Stimulated activated naive CD4-positive, alpha-beta T cell treated with Interleukin-2 at 50 U/mL for 16 hours (primary cell): ENCODE data around the gene WDPCP.
"Not testable (repeated sequence)": the region's sequence is repeated elsewhere in the genome, so short reads cannot be mapped to it uniquely, and the experiment has no call there.

Experiments used
- DNase-seq: peaks from one replicate; lab custom pipeline; 2025; lab: John Stamatoyannopoulos, UW

The WDPCP gene

DNA sequence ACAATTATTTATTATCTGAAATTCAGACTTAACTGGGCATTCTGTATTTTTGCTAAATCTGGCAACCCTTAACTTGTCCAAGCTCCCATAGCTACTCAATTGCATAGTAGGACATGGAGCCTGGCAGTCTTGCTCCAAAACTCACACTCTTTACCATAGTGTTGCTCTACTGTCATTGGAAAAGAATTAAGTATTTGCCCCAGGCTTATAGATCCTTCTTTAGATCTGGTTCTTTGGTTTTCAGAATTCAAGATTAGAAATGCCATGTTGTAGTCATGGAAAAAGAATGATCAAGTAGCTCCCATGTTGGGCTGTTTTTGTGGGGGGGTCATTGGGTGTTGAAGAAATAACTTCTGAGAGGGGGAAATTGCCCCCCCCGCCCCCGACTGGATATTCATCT is 240.9 kb downstream of the WDPCP start:
- DNase-seq, result no peak

DNA sequence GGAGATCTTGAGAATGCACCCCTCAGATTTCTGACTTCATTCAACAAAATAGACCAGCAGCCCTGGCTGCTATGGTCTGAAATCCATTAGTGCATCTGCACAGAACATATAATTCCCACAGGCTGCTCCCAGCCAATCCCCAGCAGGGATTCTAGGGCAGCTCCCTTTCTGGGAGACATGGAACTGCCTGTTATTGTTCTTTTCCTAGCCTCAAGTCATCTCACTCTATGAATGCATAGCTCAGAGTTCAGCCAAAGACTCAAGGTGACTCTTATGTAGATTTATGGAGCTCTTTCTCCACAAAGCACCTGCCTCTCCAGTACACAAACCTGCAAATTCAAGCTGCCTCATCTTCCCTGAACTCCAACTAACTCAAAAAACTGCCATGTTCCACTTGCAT is 241.9 kb downstream of the WDPCP start:
- no peak for DNase-seq

DNA sequence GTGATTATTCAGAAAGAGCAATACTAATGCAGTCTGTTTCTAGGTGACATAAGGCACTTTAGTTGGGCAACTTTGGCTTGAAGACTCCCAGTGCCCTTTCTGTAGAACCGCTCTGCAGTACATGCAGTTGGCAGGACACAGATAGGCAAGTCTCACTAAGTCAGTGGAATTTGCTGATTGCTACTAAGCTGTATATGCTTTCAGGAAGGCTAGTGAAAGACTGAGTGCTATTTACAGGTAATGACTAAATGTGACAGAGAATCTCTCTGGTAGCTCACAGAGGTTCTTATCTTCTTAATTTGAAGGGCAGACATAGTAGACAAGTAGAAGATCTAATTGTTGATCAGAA is 243.0 kb downstream of the WDPCP start:
- DNase-seq, result no peak

DNA sequence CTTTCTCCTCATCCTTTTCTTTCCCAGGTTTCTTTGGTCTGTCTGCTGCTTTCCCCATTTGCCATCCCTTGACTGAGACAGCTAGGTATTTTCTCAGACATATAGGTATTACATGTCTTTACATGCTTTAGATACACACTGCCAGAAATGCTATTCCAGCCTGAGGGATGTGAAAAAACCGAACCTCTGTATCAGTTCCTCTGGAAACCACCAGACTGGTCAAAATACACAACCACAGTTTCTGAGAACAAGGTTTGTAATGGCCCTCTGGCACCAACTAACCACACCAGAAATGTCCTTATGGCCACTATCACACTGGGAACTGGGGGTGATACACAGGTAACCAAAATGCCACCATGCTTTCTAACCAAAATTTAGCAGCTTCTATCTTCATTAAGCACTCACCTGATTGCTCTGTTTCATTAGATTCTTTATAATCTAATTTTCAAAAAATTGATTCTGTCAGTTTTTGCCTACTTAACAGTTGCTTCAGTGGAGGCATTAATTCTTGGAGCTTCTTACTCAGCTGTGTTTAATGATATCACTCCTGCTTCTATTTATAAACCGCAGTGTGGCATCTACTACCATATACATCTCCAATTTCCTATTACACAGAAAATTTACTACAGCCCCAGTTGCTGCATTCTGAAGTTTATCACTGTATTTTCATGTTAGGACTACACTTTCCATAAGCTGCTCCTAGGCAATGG is 243.5 kb downstream of the WDPCP start:
- no peak for DNase-seq

DNA sequence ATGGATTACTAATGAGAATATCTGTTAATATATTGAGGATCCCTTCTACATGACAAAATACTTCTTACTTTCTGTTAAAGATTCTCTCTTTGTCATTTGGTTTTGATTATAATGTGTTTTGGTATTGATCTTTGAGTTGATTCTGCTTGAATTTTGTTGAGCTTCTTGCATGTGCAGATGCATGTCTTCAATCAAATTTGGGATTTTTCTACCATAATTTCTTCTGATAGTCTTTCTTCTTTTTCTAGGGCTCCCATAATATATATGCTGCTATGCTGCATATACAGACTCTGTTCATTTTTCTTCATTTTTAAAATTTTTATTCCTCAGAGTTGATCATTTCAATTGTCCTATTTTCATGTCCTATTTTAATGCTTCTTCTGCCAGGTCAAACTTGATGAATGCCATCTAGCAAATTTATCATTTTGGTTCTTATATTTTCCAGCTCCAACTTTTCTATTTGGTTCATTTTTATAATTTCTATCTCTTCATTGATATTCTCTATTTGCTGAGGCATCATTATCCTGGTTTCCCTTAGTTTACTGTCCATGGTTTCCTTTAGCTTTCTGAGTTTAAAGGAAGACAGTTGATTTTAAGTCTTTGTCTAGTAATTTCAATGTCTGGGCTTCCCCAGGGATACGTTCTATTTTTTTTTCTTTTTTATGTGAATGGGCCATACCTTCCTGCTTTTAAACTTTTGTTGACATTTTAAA is 244.7 kb downstream of the WDPCP start:
- no peak for DNase-seq

DNA sequence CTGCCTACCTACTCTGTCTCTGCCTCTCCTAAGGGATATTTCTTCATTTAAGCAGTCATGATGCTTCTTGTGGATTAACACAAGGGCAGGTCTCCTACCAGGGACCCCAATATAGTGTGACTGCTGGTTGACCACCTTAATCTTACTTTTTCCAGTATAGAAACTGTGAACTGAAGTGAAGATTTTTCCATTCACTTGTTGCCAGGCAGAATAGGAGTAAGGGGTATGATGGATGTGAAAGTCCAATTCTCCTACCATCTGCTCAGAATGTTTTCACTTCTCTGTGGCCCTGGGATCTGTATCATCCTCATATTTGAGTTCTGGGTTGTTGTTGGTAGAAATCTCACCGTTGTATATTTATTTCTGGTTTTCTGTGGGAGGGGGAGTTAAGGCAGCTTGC is 247.8 kb downstream of the WDPCP start:
- DNase-seq, result no peak

DNA sequence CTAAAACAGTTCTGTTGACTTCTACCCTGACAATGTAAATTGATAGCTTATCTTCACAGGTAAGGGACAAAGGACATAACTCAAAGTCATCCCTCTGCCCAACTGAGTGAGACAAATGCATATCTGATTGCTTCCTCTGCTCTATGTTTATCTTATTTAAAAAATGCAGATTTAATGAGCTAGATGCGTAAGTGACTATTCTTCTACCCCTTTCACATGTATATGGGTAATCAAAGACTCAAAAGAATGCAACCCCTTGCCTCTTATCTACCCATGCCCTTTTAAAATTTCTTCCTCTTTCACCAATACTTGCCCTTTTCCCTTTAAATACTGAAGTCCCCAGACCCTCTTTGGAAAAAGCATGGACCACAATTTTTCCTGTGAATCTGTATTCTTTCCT is 253.4 kb downstream of the WDPCP start:
- DNase-seq, result no peak

DNA sequence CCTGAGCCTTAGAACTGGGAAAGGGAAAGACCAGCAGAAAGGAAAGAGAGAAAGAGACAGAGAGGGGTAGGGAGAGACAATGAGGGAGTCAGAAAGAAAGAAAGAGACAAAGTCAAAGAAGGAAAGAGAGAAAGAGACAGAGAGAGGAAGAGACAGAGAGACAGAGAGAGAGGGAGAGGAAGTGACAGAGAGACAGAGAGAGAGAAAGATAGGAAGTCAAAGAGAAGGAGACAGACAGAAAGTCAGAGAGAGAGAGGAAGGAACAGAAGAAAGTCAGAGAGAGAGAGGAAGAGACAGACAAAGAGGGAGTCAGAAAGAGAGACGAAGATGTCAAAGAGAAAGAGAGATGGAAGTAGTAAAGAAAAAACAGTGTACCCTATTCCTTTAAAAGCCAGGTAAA is 261.8 kb downstream of the WDPCP start:
- DNase-seq, result no peak

DNA sequence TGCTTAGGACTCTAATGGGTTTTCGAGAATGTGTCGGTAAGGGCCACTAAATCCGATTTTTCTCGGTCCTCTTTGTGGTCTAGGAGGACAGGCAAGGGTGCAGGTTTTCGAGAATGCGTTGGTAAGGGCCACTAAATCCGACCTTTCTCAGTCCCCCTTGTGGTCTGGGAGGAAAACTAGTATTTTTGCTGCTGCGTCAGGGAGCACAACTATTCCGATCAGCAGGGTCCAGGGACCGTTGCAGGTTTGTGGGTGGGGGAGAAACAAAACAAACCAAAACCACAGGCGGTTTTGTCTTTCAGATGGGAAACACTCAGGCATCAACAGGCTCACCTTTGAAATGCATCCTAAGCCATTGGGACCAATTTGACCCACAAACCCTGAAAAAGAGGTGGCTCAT is 264.6 kb downstream of the WDPCP start:
- DNase-seq, result not testable (repeated sequence)

DNA sequence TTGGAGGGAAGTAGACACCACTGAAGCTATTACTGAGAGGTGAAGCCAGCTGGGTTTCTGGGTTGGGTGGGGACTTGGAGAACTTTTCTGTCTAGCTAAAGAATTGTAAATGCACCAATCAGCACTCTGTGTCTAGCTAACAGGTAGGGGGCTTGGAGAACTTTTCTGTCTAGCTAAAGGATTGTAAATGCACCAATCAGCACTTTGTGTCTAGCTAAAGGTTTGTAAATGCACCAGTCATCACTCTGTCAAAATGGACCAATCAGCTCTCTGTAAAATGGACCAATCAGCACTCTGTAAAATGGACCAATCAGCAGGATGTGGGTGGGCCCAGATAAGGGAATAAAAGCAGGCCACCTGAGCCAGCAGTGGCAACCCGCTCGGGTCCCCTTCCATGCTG is 266.3 kb downstream of the WDPCP start:
- not testable (repeated sequence) for DNase-seq

DNA sequence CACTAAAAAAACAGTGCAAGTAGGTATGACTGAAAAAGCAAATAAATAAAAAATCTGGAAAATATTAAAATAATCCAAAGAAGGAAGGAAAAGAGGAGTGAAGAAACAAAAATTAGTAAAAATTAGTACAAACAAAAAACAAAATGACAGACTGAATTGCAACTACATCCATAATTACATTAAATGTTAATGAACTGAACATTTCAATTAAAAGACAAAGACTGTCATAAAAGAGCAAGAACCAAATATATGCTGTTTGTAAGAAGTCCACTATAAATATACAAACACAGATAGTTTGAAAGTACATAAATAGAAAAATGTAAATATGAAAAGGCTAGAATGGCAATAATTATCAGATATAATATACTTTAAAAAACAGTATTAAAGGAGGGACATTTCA is 267.6 kb downstream of the WDPCP start:
- no peak for DNase-seq

DNA sequence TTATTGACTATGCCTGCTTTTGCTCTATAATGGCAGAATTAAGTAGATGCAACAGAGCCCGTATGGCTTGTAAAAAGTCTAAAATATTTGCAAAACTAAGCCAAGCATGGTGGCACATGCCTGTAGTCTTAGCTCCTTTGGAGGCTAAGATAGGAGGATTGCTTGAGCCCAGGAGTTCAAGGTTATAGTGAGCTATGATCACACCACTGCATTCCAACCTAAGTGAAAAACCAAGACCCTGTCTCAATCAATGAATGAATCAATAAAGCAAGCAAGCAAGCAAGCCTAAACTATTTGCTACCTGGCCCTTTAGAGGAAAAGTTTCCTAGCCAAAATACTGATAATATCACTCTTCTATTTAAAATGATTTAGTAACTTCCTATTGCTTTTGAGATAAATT is 277.7 kb downstream of the WDPCP start:
- no peak for DNase-seq

DNA sequence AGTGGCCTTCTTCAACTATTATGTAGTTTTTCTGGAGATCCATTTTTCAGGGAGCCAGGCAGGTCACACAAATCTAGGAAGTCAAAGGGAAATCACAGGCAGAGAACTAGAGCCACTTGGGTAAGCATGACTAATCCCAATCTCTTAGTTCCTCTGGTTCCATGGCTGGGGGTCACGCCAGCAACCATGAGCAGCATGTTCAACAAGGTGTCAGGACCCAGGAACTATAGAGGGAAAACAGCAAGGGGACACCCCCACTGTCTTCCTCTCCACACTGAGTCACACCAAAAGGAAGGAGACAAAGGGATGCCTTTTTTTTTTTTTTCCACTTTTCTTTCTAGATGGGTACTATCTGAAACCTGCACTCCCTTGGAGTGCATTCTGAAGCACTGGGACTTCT is 286.8 kb downstream of the WDPCP start:
- no peak for DNase-seq

DNA sequence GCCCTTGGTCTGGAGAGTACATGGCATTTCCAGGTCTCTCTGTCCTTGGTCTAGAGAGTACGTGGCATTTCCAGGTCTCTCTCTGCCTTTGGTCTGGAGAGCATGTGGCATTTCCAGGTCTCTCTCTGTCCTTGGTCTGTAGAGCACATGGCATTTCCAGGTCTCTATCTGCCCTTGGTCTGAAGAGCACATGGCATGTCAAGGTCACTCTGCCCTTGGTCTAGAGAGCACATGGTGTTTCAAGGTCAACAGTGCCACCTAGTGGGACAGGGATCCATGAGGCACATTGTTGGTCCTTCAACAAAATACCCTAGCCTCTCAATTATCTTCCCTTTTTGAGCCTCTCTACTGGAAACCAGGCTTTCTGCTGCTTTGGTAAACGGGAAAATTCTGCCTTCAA is 287.4 kb downstream of the WDPCP start:
- no peak for DNase-seq

DNA sequence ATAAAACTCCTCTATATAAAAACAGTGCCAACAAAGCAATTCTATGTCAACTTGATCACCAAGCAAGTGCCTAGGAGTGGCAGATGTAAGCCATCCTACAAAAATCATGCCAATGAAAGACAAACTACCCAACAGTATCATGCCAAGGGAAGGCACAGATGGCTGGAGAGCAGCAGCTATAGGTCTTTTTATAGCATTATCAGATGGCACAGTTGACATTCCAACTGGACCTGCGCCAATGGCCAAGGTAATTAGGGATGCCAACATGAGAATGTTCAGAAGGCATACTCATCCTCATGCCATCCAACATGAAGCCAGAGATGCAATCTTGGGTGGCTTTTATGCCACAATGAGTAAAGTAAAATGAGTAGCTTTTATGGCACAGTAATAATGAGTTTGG is 300.3 kb downstream of the WDPCP start:
- DNase-seq, result no peak

DNA sequence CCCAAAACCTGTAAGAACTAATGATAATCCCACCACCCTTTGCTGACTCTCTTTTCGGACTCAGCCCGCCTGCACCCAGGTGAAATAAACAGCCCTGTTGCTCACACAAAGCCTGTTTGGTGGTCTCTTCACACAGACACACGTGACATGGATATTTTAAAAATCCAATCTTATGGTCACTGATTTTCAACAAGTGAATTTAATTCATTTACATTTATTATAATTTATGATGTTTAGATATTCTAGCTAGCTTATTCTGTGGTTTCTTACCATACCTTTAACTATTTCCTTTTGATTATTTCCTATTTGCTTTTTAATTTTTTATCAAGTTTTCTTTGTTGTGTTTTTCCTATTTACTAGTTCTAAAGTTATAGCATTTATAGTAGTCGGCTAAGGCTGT is 301.8 kb downstream of the WDPCP start:
- not testable (repeated sequence) for DNase-seq

DNA sequence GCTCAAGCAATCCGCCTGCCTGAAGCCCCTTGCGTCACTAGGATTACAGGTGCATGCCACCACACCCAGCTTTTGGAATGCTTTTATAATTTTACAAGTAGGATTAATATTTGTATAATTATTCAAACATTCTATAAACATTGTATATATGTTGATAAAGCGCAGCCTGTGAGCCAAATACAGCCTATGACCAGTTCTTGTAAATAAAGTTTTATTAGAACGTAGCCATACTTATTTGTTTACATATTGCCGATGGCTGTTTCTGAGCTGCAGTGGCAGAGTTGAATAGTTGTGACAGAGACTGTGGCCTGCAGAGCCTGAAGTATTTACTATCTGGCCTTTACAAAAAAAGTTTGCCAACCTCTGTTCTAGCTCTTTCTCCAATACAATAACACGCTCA is 305.0 kb downstream of the WDPCP start:
- no peak for DNase-seq

DNA sequence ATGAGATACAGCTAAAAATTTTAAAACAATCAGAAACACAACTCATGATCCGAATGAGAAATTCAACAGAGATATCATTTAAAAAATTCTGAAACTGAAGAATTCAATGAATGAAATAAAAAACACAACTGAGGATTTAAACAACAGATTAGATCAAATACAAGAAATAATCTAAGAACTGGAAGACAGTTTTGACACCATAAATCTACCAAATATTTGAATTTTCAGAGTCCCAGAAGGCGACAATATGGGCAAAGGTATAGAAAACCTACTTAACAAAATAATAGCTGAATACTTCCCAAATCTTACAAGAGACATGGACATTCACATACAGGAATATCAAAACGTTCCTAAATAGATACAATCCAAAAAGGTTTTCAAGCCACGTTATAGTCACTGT is 315.7 kb downstream of the WDPCP start:
- DNase-seq, result no peak

DNA sequence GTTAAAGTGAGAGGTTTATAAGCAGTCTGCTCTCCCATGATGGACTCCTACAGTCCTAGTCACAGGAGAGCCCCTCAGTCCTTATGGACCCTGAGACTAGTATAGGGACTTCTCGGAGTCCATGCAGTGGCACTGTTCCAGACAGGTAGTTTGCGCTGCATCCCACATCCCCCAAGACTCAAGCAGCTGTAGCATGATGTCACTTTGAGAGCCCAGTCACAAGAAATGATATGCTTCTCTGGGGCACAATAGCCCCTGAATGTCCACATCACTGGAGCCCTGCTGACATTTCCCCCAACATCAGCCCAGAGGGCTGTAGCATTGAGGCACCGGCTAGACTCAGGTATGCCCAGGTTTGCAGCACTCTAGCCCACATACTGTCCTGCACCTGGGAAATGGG is 317.6 kb downstream of the WDPCP start:
- DNase-seq, result no peak

DNA sequence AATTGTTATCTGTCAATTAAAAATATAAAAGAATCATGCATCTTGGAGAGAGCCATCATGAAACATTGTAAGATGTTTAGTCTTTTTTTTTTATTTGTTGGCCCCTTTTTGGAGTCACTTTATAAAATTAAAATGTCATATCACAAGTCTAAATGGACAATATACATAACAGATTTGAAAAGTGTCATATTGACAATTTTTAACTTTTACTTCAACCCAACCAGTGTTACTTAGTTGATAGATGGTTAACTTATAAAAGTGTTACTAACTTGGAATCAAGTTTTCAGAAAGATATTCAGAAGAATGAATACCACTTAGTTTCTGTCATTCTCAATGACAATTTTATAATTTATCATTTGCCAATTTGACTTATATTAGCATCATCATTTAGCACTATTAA is 319.3 kb downstream of the WDPCP start:
- DNase-seq, result no peak

DNA sequence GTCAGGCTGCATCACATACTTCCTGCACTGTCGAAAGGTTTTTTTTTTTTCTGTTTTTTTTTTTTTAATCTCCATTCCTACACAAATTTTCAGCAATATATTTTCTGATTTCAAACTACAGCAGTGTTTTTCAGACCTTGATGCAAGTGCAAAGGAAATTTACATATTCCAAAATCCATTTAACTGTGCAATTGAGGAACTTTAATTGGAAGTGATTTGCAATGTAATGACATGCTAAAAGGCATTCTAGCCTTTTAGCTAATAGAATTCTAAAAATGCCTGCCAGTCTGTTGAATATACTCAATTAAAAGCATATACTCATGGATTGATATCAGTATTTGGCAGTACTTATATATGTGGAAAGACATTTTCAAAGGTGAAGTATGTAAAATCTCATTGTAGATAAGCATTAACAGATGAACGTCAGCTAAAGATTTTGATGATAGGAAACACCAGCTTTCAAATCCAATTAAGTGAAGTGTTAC is 327.1 kb downstream of the WDPCP start:
- no peak for DNase-seq

DNA sequence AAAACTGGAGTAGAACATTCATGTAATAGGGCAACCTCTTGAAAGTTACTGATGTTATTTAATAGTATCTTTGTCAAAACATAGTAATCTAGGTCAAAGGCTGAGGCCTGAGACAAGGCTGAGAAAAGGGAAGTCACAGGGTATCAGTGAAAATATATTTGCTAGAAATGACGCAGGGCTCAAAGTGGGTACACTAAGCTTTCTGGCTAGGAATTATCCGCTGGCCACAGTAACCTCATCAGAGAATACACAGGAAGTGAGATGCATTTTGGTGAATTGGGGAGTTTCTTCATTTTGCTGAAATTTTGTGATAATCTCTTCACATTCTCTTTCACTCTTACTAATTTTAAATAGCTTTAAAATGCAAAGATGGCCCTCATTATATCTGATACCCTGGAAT is 330.8 kb downstream of the WDPCP start:
- DNase-seq, result no peak

DNA sequence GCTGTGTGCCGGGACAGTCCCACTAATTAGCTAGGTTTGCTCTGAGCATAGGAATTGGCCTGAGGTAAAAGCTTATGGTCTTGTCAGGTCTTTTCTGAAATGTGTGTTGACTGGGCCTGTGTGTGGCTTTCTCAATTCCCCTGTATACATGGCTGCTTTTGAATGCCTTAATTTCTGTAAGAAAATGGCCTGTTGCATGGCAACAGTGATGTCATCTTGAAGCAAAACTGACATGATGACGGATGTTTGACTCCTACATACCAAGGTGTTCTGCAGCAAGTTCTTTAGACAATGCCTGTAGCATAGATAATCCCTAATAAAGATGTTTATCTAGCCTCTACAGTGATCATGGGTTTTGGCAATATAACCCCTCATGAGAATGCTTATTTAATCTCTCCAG is 339.1 kb downstream of the WDPCP start:
- no peak for DNase-seq

DNA sequence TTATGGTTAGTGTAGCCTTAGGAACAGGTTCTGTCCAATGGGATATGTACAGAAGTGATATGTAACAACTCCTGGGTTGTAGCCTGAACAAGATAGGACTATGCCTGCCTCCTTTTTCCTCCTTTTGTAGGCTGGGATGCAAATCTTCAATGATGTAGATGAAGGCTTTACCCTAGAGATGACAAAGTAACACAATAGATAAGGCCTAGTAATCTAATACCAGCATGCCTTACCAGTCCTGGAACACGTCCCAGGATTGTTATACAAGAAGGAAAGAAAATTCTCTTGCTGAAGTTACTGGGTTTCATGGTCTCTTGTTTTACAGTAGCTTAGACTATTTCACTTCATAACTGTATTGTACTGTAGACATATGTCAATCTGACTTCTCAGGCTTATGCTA is 345.5 kb downstream of the WDPCP start:
- DNase-seq, result no peak
